HepG2 (cell line): ENCODE data around the gene EPHX1. TPM values are rescaled to one million over a fixed set of nuclear protein-coding genes. Genes with fewer than 3 reads are reported as not detected.

ENCODE experiments used
- ATAC-seq: fragments of 200-7000 bp; cut with Tn5 transposase; 3 replicates; pipeline ENCODE4 v1.9.1; 2020; ENCODE audit warnings: mild to moderate bottlenecking, moderate library complexity
- BruUV-seq: library from RNA; stranded (reverse); fragments of 400-500 nt; replicated peaks from 2 replicates; lab custom pipeline; 2021; lab: Mats Ljungman, UMichigan
- CTCF ChIA-PET: fragments of 300-600 bp; formaldehyde crosslinking; extraction: SDS; loops from one replicate; lab custom pipeline; 2021; ENCODE audit warnings: low total read pairs, inconsistent platforms, low intra/inter-chr PET ratio; lab: Yijun Ruan, JAX
- POLR2A ChIA-PET: fragments of 350-600 bp; sonication (Branson Sonifier 250); formaldehyde crosslinking; loops from one replicate; lab custom pipeline; 2020; ENCODE audit warnings: antibody characterized with exemption, inconsistent platforms; lab: Yijun Ruan, JAX
- DNase-seq: peaks from one replicate; pipeline ENCODE4 v3.0.0-alpha.2; 2015; ENCODE audit warnings: low spot score
- FAIRE-seq: peaks from 3 replicates; lab custom pipeline; 2011; peaks lifted over from hg19 to GRCh38; lab: Jason Lieb, UNC
- H2AFZ ChIP-seq: one replicate; pipeline ENCODE4 v1.6.1; 2011; ENCODE audit warnings: low read length, inconsistent platforms
- H3K27ac ChIP-seq: fragments of 300-600 bp; 3 replicates; pipeline ENCODE4 v1.8.0; 2011; ENCODE audit warnings: mixed run types, mild to moderate bottlenecking, mixed read lengths, low read length, inconsistent platforms; ENCODE audit not compliant: insufficient read depth; ENCODE audit errors: extremely low read length
- H3K27me3 ChIP-seq, 2 experiments: fragments of 200-600 bp in 1 of 2; 2 replicates in 1 of 2; 3 replicates in 1 of 2; pipeline versions ENCODE4 v1.6.0 to v1.8.0; 2011; ENCODE audit warnings: low read length in 2 of 2, mild to moderate bottlenecking in 2 of 2, moderate library complexity in 2 of 2, inconsistent platforms in 1 of 2; ENCODE audit not compliant: insufficient read depth in 2 of 2, control insufficient read depth in 1 of 2
- H3K36me3 ChIP-seq, 2 experiments: fragments of 200-600 bp in 1 of 2; replicated peaks in 1 of 2; 2 replicates in 1 of 2; 3 replicates in 1 of 2; pipeline versions ENCODE4 v1.5.1 to v1.8.0; 2011; ENCODE audit warnings: low read length in 2 of 2, inconsistent platforms in 1 of 2; ENCODE audit not compliant: insufficient read depth in 2 of 2, control insufficient read depth in 1 of 2
- H3K4me1 ChIP-seq: 2 replicates; pipeline ENCODE4 v1.5.1; 2012; ENCODE audit warnings: low read length, inconsistent platforms; ENCODE audit not compliant: insufficient read depth
- H3K4me2 ChIP-seq: 2 replicates; pipeline ENCODE4 v1.6.0; 2011; ENCODE audit warnings: low read depth, low read length, inconsistent platforms
- H3K4me3 ChIP-seq, 3 experiments: fragments of 200-600 bp in 1 of 3; sonication (generic), shearing (Covaris generic) in 1 of 3; replicated peaks in 1 of 3; 2 replicates each; pipeline ENCODE4 v1.5.1; 2011 to 2016; ENCODE audit warnings: low read length in 3 of 3, inconsistent platforms in 2 of 3, low read depth in 2 of 3, mild to moderate bottlenecking in 2 of 3, control low read depth in 1 of 3, mixed read lengths in 1 of 3; ENCODE audit not compliant: insufficient read depth in 1 of 3
- H3K79me2 ChIP-seq: one replicate; pipeline ENCODE4 v1.6.1; 2011; ENCODE audit warnings: low read length, inconsistent platforms; ENCODE audit not compliant: insufficient read depth
- H3K9ac ChIP-seq: 2 replicates; pipeline ENCODE4 v1.6.0; 2011; ENCODE audit warnings: mild to moderate bottlenecking, low read depth, low read length, inconsistent platforms; ENCODE audit not compliant: insufficient read depth
- H3K9me3 ChIP-seq: 2 replicates; pipeline ENCODE4 v1.5.1; 2012; ENCODE audit warnings: mild to moderate bottlenecking, low read length
- H4K20me1 ChIP-seq: 2 replicates; pipeline ENCODE4 v1.6.0; 2011; ENCODE audit warnings: inconsistent platforms, mild to moderate bottlenecking, low read length, moderate library complexity; ENCODE audit not compliant: insufficient read depth
- AKNA ChIP-seq: sonication (generic); formaldehyde crosslinking; IDR thresholded peaks from 2 replicates; pipeline ENCODE4 v1.4.0; 2020; ENCODE audit warnings: missing genetic modification reagents, borderline replicate concordance
- DPF2 ChIP-seq: sonication (generic); formaldehyde crosslinking; IDR thresholded peaks from 2 replicates; pipeline ENCODE4 v1.4.0; 2020; ENCODE audit warnings: mild to moderate bottlenecking, low read depth, missing genetic modification reagents, borderline replicate concordance
- FOXK1 ChIP-seq: sonication (generic); formaldehyde crosslinking; IDR thresholded peaks from 2 replicates; pipeline ENCODE4 v1.4.0; 2020; ENCODE audit warnings: low read depth, missing genetic modification reagents, borderline replicate concordance
- HDAC1 ChIP-seq: sonication (generic); formaldehyde crosslinking; IDR thresholded peaks from 2 replicates; pipeline ENCODE4 v1.5.1; 2020; ENCODE audit warnings: mild to moderate bottlenecking, missing genetic modification reagents
- RBAK ChIP-seq: sonication (generic); formaldehyde crosslinking; IDR thresholded peaks from 2 replicates; pipeline ENCODE4 v1.5.1; 2020; ENCODE audit warnings: mild to moderate bottlenecking, missing genetic modification reagents
- SMYD3 ChIP-seq: sonication (generic); formaldehyde crosslinking; IDR thresholded peaks from 2 replicates; pipeline ENCODE4 v1.8.1; 2023; ENCODE audit warnings: mild to moderate bottlenecking, missing genetic modification reagents
- TBX2 ChIP-seq: sonication (generic); formaldehyde crosslinking; IDR thresholded peaks from 2 replicates; pipeline ENCODE4 v1.5.0; 2020; ENCODE audit warnings: missing genetic modification reagents, mild to moderate bottlenecking, borderline replicate concordance
- ZNF143 ChIP-seq: sonication (generic); formaldehyde crosslinking; IDR thresholded peaks from 2 replicates; pipeline ENCODE4 v1.4.0; 2020; ENCODE audit warnings: missing genetic modification reagents
- ZNF432 ChIP-seq: sonication (generic); formaldehyde crosslinking; IDR thresholded peaks from 2 replicates; pipeline ENCODE4 v1.5.0; 2020; ENCODE audit warnings: missing genetic modification reagents, mild to moderate bottlenecking, borderline replicate concordance
- ZNF446 ChIP-seq: sonication (generic); formaldehyde crosslinking; IDR thresholded peaks from 2 replicates; pipeline ENCODE4 v1.5.0; 2020; ENCODE audit warnings: mild to moderate bottlenecking, missing genetic modification reagents
- ZNF556 ChIP-seq: sonication (generic); formaldehyde crosslinking; IDR thresholded peaks from 2 replicates; pipeline ENCODE4 v1.4.0; 2020; ENCODE audit warnings: mild to moderate bottlenecking, missing genetic modification reagents, borderline replicate concordance
- WGBS: methylation state at CpG from one replicate; pipeline ENCODE4 v1.1.6; 2017; ENCODE audit warnings: low lambda C conversion rate; 5-methylcytosine and 5-hydroxymethylcytosine counted together
- in situ Hi-C: cut with HindIII; loops from 2 replicates; pipeline ENCODE4 v1.10.0; 2017; ENCODE audit warnings: low pct_unique_long_range_greater_than_20kb; ENCODE audit not compliant: extremely low pct_ligation_motif_present
- intact Hi-C: fragments of 100-400 bp; cut with micrococcal nuclease; formaldehyde crosslinking; loops from one replicate; pipeline ENCODE4 v1.10.0; 2022; ENCODE audit not compliant: unreplicated experiment
- polyA plus RNA-seq, 8 experiments: library from polyadenylated mRNA; depleted of rRNA in 3 of 8; stranded (reverse) in 7 of 8; unstranded in 1 of 8; fragments of >200 nt; fragmentation: Illumina TruSeq in 4 of 8; extraction: Trizol in 4 of 8; gene quantifications; 2 replicates each; pipeline versions ENCODE4 v1.2.1 to v1.2.3, GENCODE V29; 2011 to 2016; ENCODE audit warnings: low read depth in 4 of 8, missing spikeins in 1 of 8, mixed read lengths in 1 of 8; ENCODE audit not compliant: insufficient read depth in 1 of 8
- total RNA-seq, 5 experiments: library from RNA; depleted of rRNA; stranded (reverse); fragments of >200 nt; fragmentation: Illumina TruSeq; extraction: Trizol; gene quantifications; 2 replicates each; pipeline ENCODE4 v1.2.3, GENCODE V29; 2016; ENCODE audit warnings: low read depth in 1 of 5
- TF ChIP-seq, protein P1 (sequence below): IDR thresholded peaks from 2 replicates; pipeline ENCODE4 v1.6.1; 2018; ENCODE audit warnings: missing genetic modification reagents
- TF ChIP-seq, protein P2 (sequence below): sonication (generic); formaldehyde crosslinking; IDR thresholded peaks from 2 replicates; pipeline ENCODE4 v1.9.0; 2021; ENCODE audit warnings: missing genetic modification reagents, mild to moderate bottlenecking, borderline replicate concordance
- TF ChIP-seq, protein P3 (sequence below): sonication (generic); formaldehyde crosslinking; IDR thresholded peaks from 2 replicates; pipeline ENCODE4 v1.4.0; 2020; ENCODE audit warnings: missing genetic modification reagents

The EPHX1 gene
- total and polyA plus RNA-seq, 2 of the 13 experiments (the other 11 are each of a cell fraction or from before 2014, with no cell fraction given): 27.7 to 36.5 TPM

DNA sequence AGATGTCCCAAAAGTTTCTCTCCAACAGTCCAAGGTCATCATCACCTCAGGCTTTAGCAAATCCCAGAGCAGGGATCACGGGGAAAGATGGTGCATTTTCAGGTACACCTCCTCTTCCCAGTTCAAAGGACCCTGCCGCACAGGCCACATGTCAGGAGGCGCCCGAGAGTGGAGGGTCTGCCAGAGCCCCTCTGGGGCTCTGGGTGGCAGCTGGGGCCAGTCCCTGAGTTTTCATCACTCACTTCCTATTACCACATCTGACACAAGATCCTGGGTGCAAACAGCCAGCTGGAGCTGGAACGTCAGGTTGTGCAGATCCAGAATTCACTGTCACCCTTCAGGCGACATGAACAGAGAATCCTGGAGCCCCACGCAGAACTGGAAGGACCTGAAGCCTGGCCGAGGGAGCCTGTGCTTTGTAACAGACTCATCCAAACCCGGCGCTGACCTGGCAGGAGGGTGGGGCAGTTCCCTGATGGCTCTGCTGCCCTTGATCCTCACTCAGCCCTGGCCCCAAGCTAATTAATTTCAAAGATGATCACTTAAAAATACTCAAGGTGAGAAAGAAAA is 63.4 kb downstream of the EPHX1 start:
- no TSS peak for BruUV-seq
- no peak for DNase-seq
- TF ChIP-seq, protein P1, sequence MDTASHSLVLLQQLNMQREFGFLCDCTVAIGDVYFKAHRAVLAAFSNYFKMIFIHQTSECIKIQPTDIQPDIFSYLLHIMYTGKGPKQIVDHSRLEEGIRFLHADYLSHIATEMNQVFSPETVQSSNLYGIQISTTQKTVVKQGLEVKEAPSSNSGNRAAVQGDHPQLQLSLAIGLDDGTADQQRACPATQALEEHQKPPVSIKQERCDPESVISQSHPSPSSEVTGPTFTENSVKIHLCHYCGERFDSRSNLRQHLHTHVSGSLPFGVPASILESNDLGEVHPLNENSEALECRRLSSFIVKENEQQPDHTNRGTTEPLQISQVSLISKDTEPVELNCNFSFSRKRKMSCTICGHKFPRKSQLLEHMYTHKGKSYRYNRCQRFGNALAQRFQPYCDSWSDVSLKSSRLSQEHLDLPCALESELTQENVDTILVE (CRISPR knock-in tag): no peak
- TF ChIP-seq HDAC1 (no peak), ZNF143 (no peak), ZNF556 (no peak), SMYD3 (no peak), DPF2 (CRISPR knock-in tag) (no peak), AKNA (CRISPR knock-in tag) (no peak), RBAK (no peak), TBX2 (CRISPR knock-in tag) (no peak), FOXK1 (CRISPR knock-in tag) (no peak), ZNF432 (CRISPR knock-in tag) (no peak), ZNF446 (no peak)
- TF ChIP-seq, protein P2, sequence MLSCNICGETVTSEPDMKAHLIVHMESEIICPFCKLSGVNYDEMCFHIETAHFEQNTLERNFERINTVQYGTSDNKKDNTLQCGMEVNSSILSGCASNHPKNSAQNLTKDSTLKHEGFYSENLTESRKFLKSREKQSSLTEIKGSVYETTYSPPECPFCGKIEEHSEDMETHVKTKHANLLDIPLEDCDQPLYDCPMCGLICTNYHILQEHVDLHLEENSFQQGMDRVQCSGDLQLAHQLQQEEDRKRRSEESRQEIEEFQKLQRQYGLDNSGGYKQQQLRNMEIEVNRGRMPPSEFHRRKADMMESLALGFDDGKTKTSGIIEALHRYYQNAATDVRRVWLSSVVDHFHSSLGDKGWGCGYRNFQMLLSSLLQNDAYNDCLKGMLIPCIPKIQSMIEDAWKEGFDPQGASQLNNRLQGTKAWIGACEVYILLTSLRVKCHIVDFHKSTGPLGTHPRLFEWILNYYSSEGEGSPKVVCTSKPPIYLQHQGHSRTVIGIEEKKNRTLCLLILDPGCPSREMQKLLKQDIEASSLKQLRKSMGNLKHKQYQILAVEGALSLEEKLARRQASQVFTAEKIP (CRISPR knock-in tag): no peak
- TF ChIP-seq, protein P3, sequence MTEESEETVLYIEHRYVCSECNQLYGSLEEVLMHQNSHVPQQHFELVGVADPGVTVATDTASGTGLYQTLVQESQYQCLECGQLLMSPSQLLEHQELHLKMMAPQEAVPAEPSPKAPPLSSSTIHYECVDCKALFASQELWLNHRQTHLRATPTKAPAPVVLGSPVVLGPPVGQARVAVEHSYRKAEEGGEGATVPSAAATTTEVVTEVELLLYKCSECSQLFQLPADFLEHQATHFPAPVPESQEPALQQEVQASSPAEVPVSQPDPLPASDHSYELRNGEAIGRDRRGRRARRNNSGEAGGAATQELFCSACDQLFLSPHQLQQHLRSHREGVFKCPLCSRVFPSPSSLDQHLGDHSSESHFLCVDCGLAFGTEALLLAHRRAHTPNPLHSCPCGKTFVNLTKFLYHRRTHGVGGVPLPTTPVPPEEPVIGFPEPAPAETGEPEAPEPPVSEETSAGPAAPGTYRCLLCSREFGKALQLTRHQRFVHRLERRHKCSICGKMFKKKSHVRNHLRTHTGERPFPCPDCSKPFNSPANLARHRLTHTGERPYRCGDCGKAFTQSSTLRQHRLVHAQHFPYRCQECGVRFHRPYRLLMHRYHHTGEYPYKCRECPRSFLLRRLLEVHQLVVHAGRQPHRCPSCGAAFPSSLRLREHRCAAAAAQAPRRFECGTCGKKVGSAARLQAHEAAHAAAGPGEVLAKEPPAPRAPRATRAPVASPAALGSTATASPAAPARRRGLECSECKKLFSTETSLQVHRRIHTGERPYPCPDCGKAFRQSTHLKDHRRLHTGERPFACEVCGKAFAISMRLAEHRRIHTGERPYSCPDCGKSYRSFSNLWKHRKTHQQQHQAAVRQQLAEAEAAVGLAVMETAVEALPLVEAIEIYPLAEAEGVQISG (CRISPR knock-in tag): no peak

More for the DNA sequence above, 63.4 kb downstream of the EPHX1 start:
- Histone ChIP-seq H2AFZ (no peak overlapping the region), H3K4me1 (peaks cover 22% of the 10 kb centered on the region), H3K9me3 (no peaks in the 10 kb centered on the region), H3K36me3 (peaks cover 16 to 66% of the 10 kb centered on the region in 2 experiments), H3K4me3 (no peak overlapping the region), H3K79me2 (peaks cover 5% of the 10 kb centered on the region), H3K27me3 (no peaks in the 10 kb centered on the region), H4K20me1 (peaks cover 12% of the 10 kb centered on the region), H3K27ac (no peak overlapping the region), H3K9ac (no peak overlapping the region), H3K4me2 (no peak overlapping the region)
- in situ Hi-C loops: no loop called here
- intact Hi-C loops: no loop called here
- ATAC-seq: no peak
- 96% methylated on average over 9 of the region's 10 CpGs for WGBS
- POLR2A ChIA-PET: interaction anchor here (1.6 kb wide), 1 partner anchor 9 kb away, joined by 6 read pairs; the partner anchor contains the start of gene TMEM63A
- CTCF ChIA-PET: no interaction called here
- no peak for FAIRE-seq
